Measurements from ENCODE around the gene SRGAP2C. TPM values are rescaled to one million over a fixed set of nuclear protein-coding genes. Genes with fewer than 3 reads are reported as not detected.

SRGAP2C gene
- total and polyA plus RNA-seq, 2 of the 13 experiments (the other 11 are each of a cell fraction or from before 2014, with no cell fraction given): 6.9 to 8.4 TPM

GRCh38 chr1:121408354-121408753 lies 223.6 kb downstream of the SRGAP2C start:
- DNase-seq (ENCODE audit: low spot score) (no peak), FAIRE-seq (no peak), ATAC-seq (no peak)
- CTCF ChIA-PET (ENCODE audit: low intra/inter-chr PET ratio, low total read pairs): no interaction called here
- Histone ChIP-seq H3K27ac (ENCODE audit: extremely low read length, insufficient read depth, low read length) (no peak overlapping the region), H3K4me1 (ENCODE audit: insufficient read depth, low read length) (no peaks in the 10 kb centered on the region), H3K79me2 (ENCODE audit: insufficient read depth, low read length) (no peaks in the 10 kb centered on the region), H3K27me3 (ENCODE audit: control insufficient read depth in 1 of 2, insufficient read depth in 2 of 2, low read length in 2 of 2) (no peaks in the 10 kb centered on the region), H3K4me2 (ENCODE audit: low read depth, low read length) (no peak overlapping the region), H3K9ac (ENCODE audit: insufficient read depth, low read depth, low read length) (no peak overlapping the region), H3K9me3 (ENCODE audit: low read length) (no peaks in the 10 kb centered on the region), H3K4me3 (replicated peaks in 1 of 3; ENCODE audit: insufficient read depth in 1 of 3, low read depth in 2 of 3, low read length in 3 of 3) (no peak overlapping the region), H4K20me1 (ENCODE audit: insufficient read depth, low read length) (no peaks in the 10 kb centered on the region), H2AFZ (ENCODE audit: low read length) (no peak overlapping the region), H3K36me3 (replicated peaks in 1 of 2; ENCODE audit: control insufficient read depth in 1 of 2, insufficient read depth in 2 of 2, low read length in 2 of 2) (no peaks in the 10 kb centered on the region)
- WGBS (ENCODE audit: low lambda C conversion rate): 42% methylated on average over 1 of the region's 1 CpG
- BruUV-seq (replicated peaks): no TSS peak
- POLR2A ChIA-PET: no interaction called here
- TF ChIP-seq ZHX1 (CRISPR knock-in tag; IDR thresholded peaks at IDR 0.05; ENCODE audit: low read depth) (no peak), DNMT3B (CRISPR knock-in tag; conservative IDR thresholded peaks at IDR 0.05) (no peak), ZNF740 (CRISPR knock-in tag; IDR thresholded peaks at IDR 0.05) (no peak), ZNF790 (CRISPR knock-in tag; IDR thresholded peaks at IDR 0.05; ENCODE audit: borderline replicate concordance) (no peak), ZBTB49 (CRISPR knock-in tag; IDR thresholded peaks at IDR 0.05; ENCODE audit: borderline replicate concordance) (no peak), TFAP4 (IDR thresholded peaks at IDR 0.05; ENCODE audit: borderline replicate concordance, low read depth) (no peak), ZNF33A (CRISPR knock-in tag; IDR thresholded peaks at IDR 0.05; ENCODE audit: borderline replicate concordance) (no peak), RERE (CRISPR knock-in tag; IDR thresholded peaks at IDR 0.05; ENCODE audit: low read depth) (no peak)
- intact Hi-C loops (cut with micrococcal nuclease; ENCODE audit: unreplicated experiment): no loop called here
- in situ Hi-C loops (cut with HindIII; ENCODE audit: extremely low pct_ligation_motif_present, low pct_unique_long_range_greater_than_20kb): no loop called here
